Measurements from ENCODE around the gene APBA3.

- TF ChIP-seq CTCF (IDR thresholded peaks at IDR 0.05) (no peak), POLR2A (IDR thresholded peaks at IDR 0.05) (no peak)
Observed at GRCh38 chr19:3776479-3777040, 15.1 kb upstream of the APBA3 start.
